DOHH2 (cell line): ENCODE measurements around the gene IGF1R.

ENCODE experiments used
- H3F3A ChIP-seq: fragments of 200-600 bp; sonication (generic), shearing (Covaris generic); 2 replicates; pipeline ENCODE4 v1.6.0; 2016; ENCODE audit warnings: antibody characterized with exemption, mild to moderate bottlenecking; ENCODE audit not compliant: control insufficient read depth, insufficient read depth
- H3K27ac ChIP-seq: fragments of 200-600 bp; sonication (generic); 2 replicates; pipeline ENCODE4 v1.5.1; 2014; ENCODE audit warnings: low read depth, mild to moderate bottlenecking, low read length, moderate library complexity
- H3K27me3 ChIP-seq: fragments of 200-600 bp; sonication (generic); 2 replicates; pipeline ENCODE4 v1.6.1; 2014; ENCODE audit warnings: mild to moderate bottlenecking, low read length, mixed read lengths; ENCODE audit not compliant: control insufficient read depth
- H3K36me3 ChIP-seq: fragments of 200-600 bp; sonication (generic); 2 replicates; pipeline ENCODE4 v1.6.1; 2014; ENCODE audit warnings: mild to moderate bottlenecking, low read length, moderate library complexity, mixed read lengths; ENCODE audit not compliant: control insufficient read depth
- H3K4me1 ChIP-seq: fragments of 200-600 bp; sonication (generic); 2 replicates; pipeline ENCODE4 v1.6.1; 2014; ENCODE audit warnings: mild to moderate bottlenecking, low read length, mixed read lengths; ENCODE audit not compliant: control insufficient read depth
- H3K4me2 ChIP-seq: fragments of 200-600 bp; sonication (generic); 2 replicates; pipeline ENCODE4 v1.6.0; 2014; ENCODE audit warnings: mild to moderate bottlenecking, low read length, moderate library complexity
- H3K4me3 ChIP-seq: fragments of 200-600 bp; sonication (generic); 2 replicates; pipeline ENCODE4 v1.5.1; 2014; ENCODE audit warnings: mild to moderate bottlenecking, low read length, mixed read lengths
- H3K79me2 ChIP-seq: fragments of 200-600 bp; sonication (generic); 2 replicates; pipeline ENCODE4 v1.6.1; 2014; ENCODE audit warnings: mild to moderate bottlenecking, low read length, mixed read lengths; ENCODE audit not compliant: control insufficient read depth
- H3K9me2 ChIP-seq: fragments of 200-600 bp; sonication (generic); replicated peaks from 2 replicates; pipeline ENCODE4 v1.6.1; 2014; ENCODE audit warnings: mild to moderate bottlenecking, low read length, mixed read lengths; ENCODE audit not compliant: control insufficient read depth
- H3K9me3 ChIP-seq: fragments of 200-600 bp; sonication (generic); 2 replicates; pipeline ENCODE4 v1.6.1; 2014; ENCODE audit warnings: antibody characterized with exemption, low read length, mixed read lengths; ENCODE audit not compliant: control insufficient read depth, insufficient read depth
- H4K20me1 ChIP-seq: fragments of 200-600 bp; sonication (generic); 2 replicates; pipeline ENCODE4 v1.6.0; 2014; ENCODE audit warnings: low read depth, mild to moderate bottlenecking, antibody characterized with exemption, low read length, moderate library complexity; ENCODE audit not compliant: control insufficient read depth, insufficient read depth
- CTCF ChIP-seq: fragments of 200-600 bp; sonication (generic); IDR thresholded peaks from one replicate; pipeline ENCODE4 v1.5.1; 2014; ENCODE audit warnings: antibody characterized with exemption, mild to moderate bottlenecking, low read depth, low read length; ENCODE audit not compliant: poor library complexity, severe bottlenecking
- EZH2phosphoT487 ChIP-seq: fragments of 200-600 bp; sonication (generic); IDR thresholded peaks from 2 replicates; pipeline ENCODE4 v1.6.1; 2017; ENCODE audit warnings: borderline replicate concordance, mild to moderate bottlenecking, antibody characterized with exemption, low read length, moderate library complexity, mixed read lengths

IGF1R gene

GRCh38 chr15:98791046-98791701 is 142.8 kb downstream of the IGF1R start:
- no peaks in the 10 kb centered on the region for H3K4me1 ChIP-seq
- H3F3A ChIP-seq = no peaks in the 10 kb centered on the region
- H3K36me3 ChIP-seq = no peaks in the 10 kb centered on the region
- TF ChIP-seq EZH2phosphoT487 (no peak), CTCF (no peak)
- no peak overlapping the region for H3K4me2 ChIP-seq
- no peaks in the 10 kb centered on the region for H3K9me2 ChIP-seq
- peaks cover 4% of the 10 kb centered on the region; the same call in 1 of the 2 replicates for H4K20me1 ChIP-seq
- no peaks in the 10 kb centered on the region for H3K79me2 ChIP-seq
- H3K27ac ChIP-seq = no peak overlapping the region
- peaks cover 4% of the 10 kb centered on the region for H3K27me3 ChIP-seq
- H3K9me3 ChIP-seq = no peaks in the 10 kb centered on the region
- no peak overlapping the region for H3K4me3 ChIP-seq

- Histone ChIP-seq H3K4me1 (no peaks in the 10 kb centered on the region), H3K27me3 (peaks cover 4% of the 10 kb centered on the region), H3K36me3 (no peaks in the 10 kb centered on the region), H3K4me3 (no peak overlapping the region), H3K9me2 (no peaks in the 10 kb centered on the region), H3K9me3 (no peaks in the 10 kb centered on the region), H3K27ac (no peak overlapping the region), H3K4me2 (no peak overlapping the region), H4K20me1 (peaks cover 4% of the 10 kb centered on the region; the same call in 1 of the 2 replicates), H3K79me2 (no peaks in the 10 kb centered on the region), H3F3A (no peaks in the 10 kb centered on the region)
- TF ChIP-seq CTCF (no peak), EZH2phosphoT487 (no peak)
Observed at GRCh38 chr15:98792117-98792516, 143.8 kb downstream of the IGF1R start.

- Histone ChIP-seq H3K4me3 (no peak overlapping the region), H3K4me2 (no peak overlapping the region), H3K27ac (no peak overlapping the region), H3K4me1 (no peaks in the 10 kb centered on the region), H3K9me2 (no peaks in the 10 kb centered on the region), H3K27me3 (peaks cover 4% of the 10 kb centered on the region), H3K36me3 (no peaks in the 10 kb centered on the region), H3K79me2 (no peaks in the 10 kb centered on the region), H4K20me1 (peaks cover 5% of the 10 kb centered on the region; the same call in 1 of the 2 replicates), H3K9me3 (no peaks in the 10 kb centered on the region), H3F3A (no peaks in the 10 kb centered on the region)
- TF ChIP-seq CTCF (no peak), EZH2phosphoT487 (no peak)
Observed at GRCh38 chr15:98794211-98794610, 145.9 kb downstream of the IGF1R start.
